Urothelium cell line (cell line): Measurements from ENCODE around the gene MINDY2.

Experiments
- DNase-seq: peaks from one replicate; pipeline ENCODE4 v3.0.0; 2011; ENCODE audit warnings: low spot score, mixed read lengths
- FAIRE-seq: peaks from 2 replicates; lab custom pipeline; 2011; peaks lifted over from hg19 to GRCh38; lab: Jason Lieb, UNC

The MINDY2 gene

GRCh38 chr15:58770857-58771620, at the start of gene MINDY2:
Gene MINDY2, plus strand, starts transcription at chr15:58771302. Its CDS starts 94 bp downstream, at chr15:58771396.
- DNase-seq (peak; percentile 99), FAIRE-seq (peak; percentile 96)

GRCh38 chr15:58724466-58724865, 46.6 kb upstream of the MINDY2 start:
- FAIRE-seq (no peak), DNase-seq (no peak)

GRCh38 chr15:58726867-58727266, 44.2 kb upstream of the MINDY2 start:
- DNase-seq (no peak), FAIRE-seq (no peak)

GRCh38 chr15:58731756-58732535, 39.2 kb upstream of the MINDY2 start:
- peak; percentile 77 for DNase-seq
- FAIRE-seq = peak; percentile 40

GRCh38 chr15:58732625-58733363, 38.3 kb upstream of the MINDY2 start:
- DNase-seq (no peak), FAIRE-seq (no peak)

GRCh38 chr15:58734859-58735258, 36.2 kb upstream of the MINDY2 start:
- no peak for DNase-seq

GRCh38 chr15:58736018-58736643, 35.0 kb upstream of the MINDY2 start:
- no peak for DNase-seq
- no peak for FAIRE-seq

More at GRCh38 chr15:58734859-58735258, 36.2 kb upstream of the MINDY2 start:
- FAIRE-seq = no peak

- DNase-seq = no peak
- FAIRE-seq = no peak
These were observed 33.8 kb upstream of the MINDY2 start for GRCh38 chr15:58737298-58737697.

- no peak for FAIRE-seq
- no peak for DNase-seq
These were observed 32.9 kb upstream of the MINDY2 start for GRCh38 chr15:58738046-58738707.

- DNase-seq (no peak), FAIRE-seq (no peak)
These were observed 30.7 kb upstream of the MINDY2 start for GRCh38 chr15:58740436-58740835.

GRCh38 chr15:58741032-58741431, 30.1 kb upstream of the MINDY2 start:
- FAIRE-seq = peak; percentile 65
- DNase-seq = no peak

GRCh38 chr15:58742022-58742813, 28.9 kb upstream of the MINDY2 start:
- FAIRE-seq = peak; percentile 85
- DNase-seq = no peak

- DNase-seq = no peak
- FAIRE-seq = no peak
These were observed 28.1 kb upstream of the MINDY2 start for GRCh38 chr15:58742819-58743502.

GRCh38 chr15:58746174-58746573, 24.9 kb upstream of the MINDY2 start:
- no peak for FAIRE-seq
- no peak for DNase-seq

GRCh38 chr15:58748040-58748851, 22.9 kb upstream of the MINDY2 start:
- no peak for FAIRE-seq
- no peak for DNase-seq

GRCh38 chr15:58748852-58749531, 22.1 kb upstream of the MINDY2 start:
- DNase-seq = peak; percentile 55

GRCh38 chr15:58749532-58750337, 21.4 kb upstream of the MINDY2 start, which contains the start of gene ADAM10:
Gene ADAM10, minus strand, starts transcription at chr15:58749707. Its CDS starts 173 bp downstream, at chr15:58749534.
- DNase-seq (peak; percentile 100), FAIRE-seq (peak; percentile 99)

More at GRCh38 chr15:58748852-58749531, 22.1 kb upstream of the MINDY2 start:
- no peak for FAIRE-seq
